NCI-H1105 treated with DMSO at 0.1 percent for 48 hours (cell line): ENCODE results near the gene PTPRCAP.

Experiments
- DNase-seq: peaks from one replicate; lab custom pipeline; 2025; lab: John Stamatoyannopoulos, UW

PTPRCAP gene

DNA sequence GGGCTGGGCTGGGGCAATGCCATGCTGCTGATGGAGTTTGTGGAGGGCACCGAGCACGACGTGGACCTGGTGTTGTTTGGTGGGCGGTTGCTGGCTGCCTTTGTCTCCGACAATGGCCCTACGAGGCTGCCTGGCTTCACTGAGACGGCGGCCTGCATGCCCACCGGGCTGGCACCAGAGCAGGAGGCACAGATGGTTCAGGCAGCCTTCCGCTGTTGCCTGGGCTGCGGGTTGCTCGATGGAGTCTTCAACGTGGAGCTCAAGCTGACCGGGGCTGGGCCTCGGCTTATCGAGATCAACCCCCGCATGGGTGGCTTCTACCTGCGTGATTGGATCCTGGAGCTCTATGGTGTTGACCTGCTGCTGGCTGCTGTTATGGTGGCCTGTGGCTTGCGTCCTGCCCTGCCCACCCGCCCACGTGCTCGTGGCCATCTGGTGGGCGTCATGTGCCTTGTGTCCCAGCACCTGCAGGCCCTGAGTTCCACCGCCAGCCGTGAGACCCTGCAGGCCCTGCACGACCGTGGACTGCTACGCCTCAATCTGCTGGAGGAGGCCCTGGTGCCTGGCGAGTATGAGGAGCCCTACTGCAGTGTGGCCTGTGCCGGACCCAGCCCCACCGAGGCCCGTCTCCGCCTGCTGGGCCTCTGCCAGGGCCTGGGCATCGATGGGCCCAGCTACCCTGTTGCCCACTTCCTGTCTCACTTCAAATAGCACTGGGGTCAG is 13.4 kb downstream of the PTPRCAP start:
- no peak for DNase-seq

DNA sequence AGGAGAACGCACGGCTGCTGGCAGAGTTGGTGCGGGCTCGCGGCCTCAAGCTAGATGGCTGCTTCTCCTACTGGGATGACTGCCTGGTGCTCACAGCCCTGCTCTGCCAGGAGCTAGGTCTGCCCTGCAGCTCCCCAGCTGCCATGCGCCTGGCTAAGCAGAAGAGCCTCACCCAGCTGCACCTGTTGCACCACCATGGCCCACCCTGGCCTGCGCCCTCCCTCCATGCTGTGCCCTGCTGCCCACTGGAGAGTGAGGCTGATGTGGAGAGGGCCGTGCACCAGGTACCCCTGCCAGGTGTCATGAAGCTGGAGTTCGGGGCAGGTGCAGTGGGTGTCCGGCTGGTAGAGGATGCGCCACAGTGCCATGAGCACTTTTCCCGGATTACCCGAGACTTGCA is 14.0 kb downstream of the PTPRCAP start:
- no peak for DNase-seq

- DNase-seq = no peak
Observed at GRCh38 chr11:67422891-67423290, 14.6 kb downstream of the PTPRCAP start.

- DNase-seq = no peak
Observed at GRCh38 chr11:67421430-67422031, 16.0 kb downstream of the PTPRCAP start.

- peak; percentile 90 for DNase-seq
Observed at GRCh38 chr11:67420646-67421429, 16.6 kb downstream of the PTPRCAP start.

GRCh38 chr11:67420147-67420645 is 17.3 kb downstream of the PTPRCAP start:
- no peak for DNase-seq

DNA sequence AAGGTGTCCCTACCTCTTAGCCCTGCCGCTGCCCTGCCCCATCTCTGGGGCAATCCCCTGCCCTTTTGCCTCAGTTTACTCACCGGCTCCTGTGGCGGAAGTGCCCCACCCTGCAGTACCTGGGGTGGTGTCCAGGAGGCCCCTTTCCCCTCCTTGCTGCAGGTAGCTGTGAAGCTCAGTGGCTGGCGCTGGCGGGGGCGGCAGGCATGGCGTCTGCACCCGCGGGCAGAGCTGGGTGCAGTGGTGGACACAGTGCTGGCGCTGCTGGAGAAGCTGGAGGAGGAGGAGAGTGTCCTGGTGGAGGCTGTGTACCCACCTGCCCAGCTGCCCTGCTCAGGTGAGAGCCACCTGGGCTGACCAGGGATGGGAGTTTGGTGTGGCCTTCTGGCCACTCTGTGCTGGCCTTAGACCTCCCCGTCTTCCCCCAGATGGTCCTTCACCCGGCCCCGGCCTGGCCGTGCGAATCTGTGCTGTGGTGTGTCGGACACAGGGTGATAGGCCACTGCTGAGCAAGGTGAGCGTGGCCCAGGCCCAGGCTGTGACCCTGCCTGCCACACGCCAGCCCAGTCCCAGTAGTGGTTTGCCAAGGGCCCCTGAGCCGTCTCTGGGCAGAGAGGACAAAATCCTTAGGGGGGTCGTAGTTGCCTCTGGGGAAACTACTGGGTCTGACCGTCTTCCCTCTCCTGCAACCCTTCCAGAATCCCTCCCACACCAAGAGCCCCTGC is 18.0 kb downstream of the PTPRCAP start:
- no peak for DNase-seq

DNA sequence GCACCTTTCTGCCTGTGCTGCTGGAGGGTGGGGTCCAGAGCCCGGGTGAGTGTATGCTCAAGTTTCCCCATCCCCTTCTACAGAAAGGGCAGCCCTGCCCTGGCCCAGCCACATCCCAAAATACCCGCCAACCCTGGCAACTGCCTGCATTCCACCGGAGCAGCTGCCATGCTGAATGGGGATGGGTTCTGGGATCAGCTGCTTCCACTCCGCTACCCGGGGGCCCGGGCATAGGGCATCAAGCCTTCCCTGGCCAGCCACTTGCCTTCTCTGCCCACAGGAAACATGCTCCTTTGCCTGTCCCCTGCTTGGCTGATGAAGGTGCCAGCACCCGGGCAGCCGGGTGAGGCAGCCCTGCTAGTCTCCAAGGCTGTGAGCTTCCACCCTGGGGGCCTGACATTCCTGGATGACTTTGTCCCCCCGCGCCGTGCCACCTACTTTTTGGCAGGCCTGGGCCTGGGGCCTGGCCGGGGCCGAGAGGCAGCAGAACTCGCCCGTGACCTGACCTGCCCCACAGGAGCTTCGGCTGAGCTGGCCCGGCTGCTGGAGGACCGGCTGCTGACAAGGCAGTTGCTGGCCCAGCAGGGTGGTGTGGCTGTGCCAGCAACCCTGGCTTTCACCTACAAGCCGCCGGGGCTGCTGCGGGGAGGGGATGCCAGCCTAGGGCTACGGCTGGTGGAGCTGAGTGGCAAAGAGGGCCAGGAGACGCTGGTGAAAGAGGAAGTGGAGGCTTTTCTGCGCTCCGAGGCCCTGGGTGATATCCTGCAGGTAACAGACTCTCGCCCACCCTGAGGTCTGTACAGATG is 18.8 kb downstream of the PTPRCAP start:
- no peak for DNase-seq

- no peak for DNase-seq
Observed at GRCh38 chr11:67417425-67417824, 20.1 kb downstream of the PTPRCAP start.

- peak; percentile 45 for DNase-seq
Observed at GRCh38 chr11:67416416-67417335, 20.8 kb downstream of the PTPRCAP start.

- DNase-seq = peak; percentile 17
Observed at GRCh38 chr11:67415501-67416304, 21.8 kb downstream of the PTPRCAP start, which contains the start of gene CARNS1. Gene CARNS1, plus strand, starts transcription at chr11:67415678. Its CDS starts 522 bp downstream, at chr11:67416200.

DNA sequence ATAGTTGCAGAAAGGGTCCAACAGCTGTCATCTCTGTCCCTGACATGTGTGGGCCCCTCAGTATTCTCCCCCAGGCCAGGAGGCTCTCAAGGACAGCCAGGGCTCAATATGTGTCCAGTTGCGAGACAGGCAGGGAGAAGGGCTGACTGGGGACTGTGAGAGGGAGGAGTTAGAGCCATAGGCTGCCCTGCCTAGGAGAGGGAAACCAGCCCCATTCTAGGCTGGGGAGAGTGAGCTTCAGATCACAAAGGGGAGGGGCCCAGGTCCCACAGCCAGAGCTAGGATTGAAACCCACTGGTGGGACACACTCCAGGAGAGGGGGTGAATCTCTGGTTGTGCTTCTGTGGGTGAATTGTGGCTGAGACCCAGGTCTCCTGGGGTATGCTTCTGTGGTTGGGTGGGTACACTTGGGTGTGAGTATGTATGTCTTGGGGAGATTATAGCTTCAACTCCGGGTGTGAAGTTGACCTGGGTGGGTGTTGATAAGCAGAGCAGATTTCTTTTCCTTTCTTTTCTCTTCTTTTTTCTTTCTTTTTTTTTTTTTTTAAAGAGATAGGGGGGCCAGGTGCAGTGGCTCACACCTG is 24.1 kb downstream of the PTPRCAP start:
- no peak for DNase-seq

DNA sequence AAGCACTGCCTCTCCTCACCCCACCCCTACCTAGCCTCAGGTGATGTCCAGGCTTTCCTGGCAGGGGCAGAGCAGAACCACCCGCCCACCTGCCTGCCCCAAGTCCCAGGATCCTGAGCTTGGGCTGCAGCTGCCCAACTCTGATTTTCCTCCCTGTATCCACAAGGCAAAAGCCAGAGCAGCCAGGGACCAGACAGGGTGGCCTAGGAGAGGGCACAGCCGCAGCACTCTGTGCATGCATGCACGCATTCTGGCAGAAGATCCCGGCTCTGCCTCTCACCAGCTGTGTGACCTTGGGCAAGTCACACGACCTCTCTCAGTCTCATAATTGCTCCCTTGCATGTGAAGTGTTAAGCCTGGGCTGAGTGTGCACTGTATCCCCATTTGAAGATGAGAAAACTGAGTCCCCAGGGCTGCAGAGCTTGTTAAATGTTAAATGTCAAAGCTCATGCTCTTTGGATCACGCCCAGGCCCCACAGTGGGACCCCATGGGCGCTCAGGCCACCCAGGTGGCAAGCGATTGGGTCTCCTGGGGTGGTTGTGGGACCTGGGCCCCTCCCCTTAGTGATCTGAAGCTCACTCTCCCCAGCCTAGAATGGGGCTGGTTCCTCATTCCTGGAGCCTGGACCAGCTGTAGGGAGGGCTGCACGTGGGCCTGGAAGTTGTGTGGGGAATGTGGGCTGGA is 24.8 kb downstream of the PTPRCAP start:
- DNase-seq = no peak

GRCh38 chr11:67411785-67412152 is 25.7 kb downstream of the PTPRCAP start:
- no peak for DNase-seq

GRCh38 chr11:67410984-67411784 is 26.3 kb downstream of the PTPRCAP start:
- no peak for DNase-seq

DNA sequence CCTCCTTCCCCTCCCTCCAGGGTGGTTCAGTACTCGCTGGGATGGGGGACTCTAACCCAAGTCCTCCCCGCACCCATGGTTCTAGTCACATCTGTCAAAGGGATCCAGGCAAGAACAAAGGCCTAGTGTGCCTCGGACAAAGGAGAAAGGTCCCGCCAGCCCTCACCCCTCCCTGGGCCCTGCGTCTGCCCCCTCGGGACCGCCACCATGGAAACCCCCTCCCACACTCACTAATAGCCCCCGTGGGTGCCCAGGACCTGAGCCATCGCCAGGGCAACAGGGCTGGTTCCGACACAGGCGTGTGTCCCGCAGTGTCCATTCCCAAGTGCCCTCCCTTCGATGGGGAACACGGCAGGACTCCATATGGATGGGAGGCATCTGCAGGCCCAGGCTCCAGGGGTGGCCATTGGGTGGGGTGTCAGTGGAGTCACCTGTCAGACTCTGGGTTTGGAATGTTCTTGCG is 27.1 kb downstream of the PTPRCAP start:
- DNase-seq = no peak

GRCh38 chr11:67409781-67410368 is 27.6 kb downstream of the PTPRCAP start:
- DNase-seq = peak; percentile 15
